CMK (cell line): ENCODE results near the gene TMPRSS11D.
A peak's percentile ranks its signal among the peaks of the same experiment; 100 is the strongest.

Source experiments
- DNase-seq: peaks from one replicate; pipeline ENCODE4 v3.0.0-alpha.2; 2010; ENCODE audit warnings: low read depth

TMPRSS11D gene

DNA sequence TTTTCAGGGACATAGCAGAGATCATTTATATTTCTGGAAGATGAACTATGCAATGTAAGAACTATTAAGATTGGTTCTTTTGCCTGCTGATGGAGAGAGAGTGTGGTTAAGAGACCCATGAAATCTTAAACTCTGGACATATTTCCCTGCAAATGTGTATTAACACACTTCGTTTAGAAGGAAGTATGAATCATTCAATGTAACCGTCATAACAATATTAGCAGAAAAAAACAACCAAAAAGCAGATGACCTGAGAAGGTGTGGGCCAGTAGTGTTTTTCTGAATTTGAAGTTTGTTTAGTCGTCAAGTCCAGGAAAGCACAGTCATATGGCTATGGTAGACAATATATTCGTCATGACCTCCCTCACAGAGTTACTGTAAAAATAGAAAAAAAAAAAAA, 2.5 kb upstream of the TMPRSS11D start:
- DNase-seq: no peak

GRCh38 chr4:67885762-67886161, 2.0 kb upstream of the TMPRSS11D start:
- DNase-seq: no peak

- DNase-seq: no peak
These were observed 899 bp upstream of the TMPRSS11D start for GRCh38 chr4:67884701-67885100.

GRCh38 chr4:67883458-67883857, 344 bp downstream of the TMPRSS11D start:
- DNase-seq: no peak

- no peak for DNase-seq
These were observed 2.8 kb downstream of the TMPRSS11D start for GRCh38 chr4:67880866-67881610.

DNA sequence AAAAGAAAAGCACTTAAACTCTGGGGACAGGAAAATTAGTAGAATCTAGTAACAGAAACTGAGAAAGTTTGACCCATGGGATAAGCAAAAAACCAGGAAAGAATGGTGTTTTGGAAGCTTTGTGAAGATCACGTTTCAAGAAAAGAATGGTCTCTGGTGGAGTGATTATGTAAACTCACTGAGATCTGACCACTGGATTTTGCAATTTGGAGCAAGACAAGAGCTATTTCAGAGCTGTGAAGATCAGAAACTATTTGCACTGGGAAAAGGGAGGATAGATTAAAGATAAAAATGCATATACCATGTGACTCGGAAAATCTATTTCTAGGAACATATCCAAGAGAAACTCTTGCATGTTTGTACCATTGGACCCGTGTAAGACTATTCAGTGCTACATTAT, 4.3 kb downstream of the TMPRSS11D start:
- no peak for DNase-seq

DNA sequence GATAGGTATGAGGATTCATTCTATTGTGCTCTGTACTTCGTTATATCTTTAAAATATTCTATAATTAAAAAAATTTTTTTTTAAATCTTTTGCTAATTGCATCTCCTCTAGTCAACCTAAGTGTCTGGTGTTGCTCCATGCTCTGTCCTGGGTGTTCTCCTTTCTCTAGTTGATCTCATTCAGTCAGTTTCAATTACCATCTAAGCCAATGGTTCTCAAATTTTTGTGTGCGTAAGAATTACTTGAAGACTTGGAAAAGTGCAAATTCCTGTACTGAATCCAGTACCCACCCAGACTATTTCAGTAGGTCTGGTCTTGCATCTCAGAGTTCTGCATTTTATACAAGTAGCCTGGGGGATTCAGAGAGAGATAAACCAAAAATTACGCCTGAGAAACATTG, 6.7 kb downstream of the TMPRSS11D start:
- DNase-seq: no peak

- no peak for DNase-seq
These were observed 8.8 kb downstream of the TMPRSS11D start for GRCh38 chr4:67874986-67875385.

DNA sequence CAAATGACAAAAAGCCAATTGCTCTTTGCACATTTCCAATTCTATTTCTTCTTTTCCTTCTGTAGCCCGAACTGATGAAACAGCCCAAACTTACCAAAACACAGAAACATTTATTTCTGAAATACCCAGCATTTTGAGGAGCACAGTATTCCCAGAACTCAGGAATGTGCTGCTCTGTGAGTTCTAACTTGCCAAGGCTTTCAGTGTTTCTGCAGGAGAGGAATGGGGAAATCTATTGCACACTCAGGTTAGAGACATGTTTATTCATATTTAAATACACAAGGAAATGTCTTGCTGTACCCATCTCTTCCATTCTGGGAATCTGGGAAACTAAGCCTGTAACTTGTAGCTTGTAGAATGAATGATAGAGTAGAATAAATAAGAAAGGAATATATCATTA, 10.7 kb downstream of the TMPRSS11D start:
- no peak for DNase-seq

GRCh38 chr4:67871867-67872266, 11.9 kb downstream of the TMPRSS11D start:
- peak; percentile 2 for DNase-seq

GRCh38 chr4:67869580-67870190, 14.1 kb downstream of the TMPRSS11D start:
- no peak for DNase-seq

DNA sequence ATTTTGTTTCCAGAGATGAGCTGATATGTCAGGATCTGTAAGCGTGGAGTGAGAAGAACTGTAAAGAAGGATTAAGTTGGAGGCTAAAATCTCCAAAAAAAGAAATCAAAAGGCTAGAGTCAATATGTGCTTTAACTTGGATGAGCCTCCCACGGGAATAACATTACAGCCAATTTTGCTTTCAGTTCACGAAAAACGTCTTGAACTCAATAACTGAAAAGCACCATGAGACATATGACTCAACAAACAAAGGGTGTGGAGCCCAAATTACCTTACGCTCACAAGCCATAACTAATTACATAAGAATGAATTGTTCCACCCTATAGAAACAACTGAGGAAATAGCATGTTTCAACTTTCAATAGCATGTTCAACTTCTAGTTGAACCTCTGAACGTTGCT, 22.3 kb downstream of the TMPRSS11D start:
- DNase-seq: no peak

DNA sequence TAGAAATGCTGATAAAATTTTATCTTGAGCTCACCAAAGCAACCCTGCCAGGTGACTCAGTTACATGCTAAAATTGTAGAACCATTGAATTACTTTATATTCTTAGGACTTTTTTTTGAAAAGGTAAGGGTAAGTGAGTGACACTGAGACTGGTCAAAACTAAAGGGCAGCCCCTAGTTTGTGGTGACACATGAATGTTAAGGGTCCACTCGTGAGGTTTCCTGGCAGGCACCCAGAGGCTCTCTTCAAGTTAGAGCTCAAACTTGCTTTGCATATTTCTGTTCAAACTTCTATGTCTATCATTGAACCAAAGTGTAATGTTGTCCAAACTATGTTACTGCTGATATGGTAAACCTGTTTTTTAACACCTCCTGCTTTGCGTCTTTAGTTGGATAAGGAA, 30.5 kb downstream of the TMPRSS11D start:
- no peak for DNase-seq

DNA sequence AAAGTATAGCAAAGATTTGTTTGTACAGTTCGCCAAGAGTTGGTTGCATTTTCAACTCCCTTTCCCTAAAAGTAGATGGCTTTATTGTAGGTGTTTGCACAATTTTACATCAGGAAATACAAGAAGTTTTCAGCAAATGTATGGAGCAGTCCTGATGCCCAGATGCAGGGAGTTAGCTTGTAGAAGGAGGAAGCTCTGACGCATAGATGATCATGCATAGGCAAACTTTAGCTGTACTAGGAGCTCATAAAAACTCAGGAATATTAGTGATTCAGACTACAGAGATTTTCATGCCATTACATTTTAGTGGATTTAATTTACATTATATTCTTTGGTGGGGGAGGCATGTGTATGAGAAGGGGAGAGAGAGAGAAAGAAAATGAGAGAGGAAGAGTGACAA, 62.9 kb downstream of the TMPRSS11D start:
- no peak for DNase-seq

GRCh38 chr4:67810011-67810410, 73.8 kb downstream of the TMPRSS11D start:
- DNase-seq: no peak

GRCh38 chr4:67809502-67809901, 74.3 kb downstream of the TMPRSS11D start:
- DNase-seq: no peak

- DNase-seq: no peak
These were observed 87.0 kb downstream of the TMPRSS11D start for GRCh38 chr4:67796810-67797209.

GRCh38 chr4:67790721-67791120, 93.1 kb downstream of the TMPRSS11D start:
- no peak for DNase-seq

DNA sequence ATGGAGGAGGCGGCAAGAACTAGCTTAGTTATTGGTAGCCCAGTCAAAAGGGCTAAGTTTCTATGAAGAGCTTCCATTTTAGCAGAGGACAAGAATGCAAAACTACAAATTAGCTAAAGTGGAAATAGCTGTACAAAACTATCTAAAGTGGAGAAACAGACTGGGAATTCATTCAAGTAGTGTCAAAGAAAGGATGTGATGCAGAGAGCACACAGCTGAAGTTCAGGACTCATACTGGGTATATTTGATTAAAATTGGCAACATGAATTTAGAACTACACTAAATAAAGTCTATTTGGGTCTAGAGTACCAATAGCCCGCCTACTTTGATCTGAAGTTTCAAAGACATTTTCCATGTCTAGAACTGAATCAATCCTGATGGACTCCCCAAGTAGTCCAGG, 96.5 kb downstream of the TMPRSS11D start:
- no peak for DNase-seq

- no peak for DNase-seq
These were observed 98.3 kb downstream of the TMPRSS11D start for GRCh38 chr4:67785528-67785927.

DNA sequence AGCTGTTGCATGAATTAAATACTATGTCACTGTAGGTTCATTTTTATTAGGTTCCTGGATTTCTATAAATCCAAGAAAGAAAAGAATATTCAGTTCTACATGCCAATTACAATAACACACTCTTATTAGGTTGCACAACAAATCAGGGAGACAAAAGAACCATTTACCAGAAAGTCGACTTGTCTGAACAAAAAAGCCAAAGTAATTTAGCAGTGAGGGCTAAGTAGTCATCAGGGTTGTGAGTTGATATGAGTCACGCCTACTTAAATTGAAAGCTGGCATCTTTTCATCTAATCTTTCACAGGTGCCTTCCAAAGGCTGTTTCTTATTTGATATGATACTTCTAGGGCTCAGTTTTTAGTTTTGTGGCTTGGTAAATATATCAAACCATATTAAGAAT, 104.2 kb downstream of the TMPRSS11D start:
- DNase-seq: no peak

- no peak for DNase-seq
These were observed 107.1 kb downstream of the TMPRSS11D start for GRCh38 chr4:67776746-67777145.
